Measurements from ENCODE around the gene LIMK1.

GRCh38 chr7:74164985-74165456 lies 81.4 kb downstream of the LIMK1 start:
- peak; percentile 33 to 49 (median 49) for TF ChIP-seq CTCF (IDR thresholded peaks at IDR 0.05)
- TF ChIP-seq POLR2A (IDR thresholded peaks at IDR 0.05), result no peak

Data from testis (tissue), 2 donors.